GM12875 (cell line): ENCODE data around the gene SYT8.

Experiments used
- H3K4me3 ChIP-seq: one replicate; pipeline ENCODE4 v1.5.1; 2011; ENCODE audit warnings: low read depth, low read length, control low read depth
- TF ChIP-seq, protein P1 (sequence below): IDR thresholded peaks from 2 replicates; pipeline ENCODE4 v1.5.1; 2011; ENCODE audit warnings: low read depth, mild to moderate bottlenecking, control low read depth, inconsistent platforms, low read length, moderate library complexity, borderline replicate concordance; ENCODE audit not compliant: insufficient read depth

The SYT8 gene

DNA sequence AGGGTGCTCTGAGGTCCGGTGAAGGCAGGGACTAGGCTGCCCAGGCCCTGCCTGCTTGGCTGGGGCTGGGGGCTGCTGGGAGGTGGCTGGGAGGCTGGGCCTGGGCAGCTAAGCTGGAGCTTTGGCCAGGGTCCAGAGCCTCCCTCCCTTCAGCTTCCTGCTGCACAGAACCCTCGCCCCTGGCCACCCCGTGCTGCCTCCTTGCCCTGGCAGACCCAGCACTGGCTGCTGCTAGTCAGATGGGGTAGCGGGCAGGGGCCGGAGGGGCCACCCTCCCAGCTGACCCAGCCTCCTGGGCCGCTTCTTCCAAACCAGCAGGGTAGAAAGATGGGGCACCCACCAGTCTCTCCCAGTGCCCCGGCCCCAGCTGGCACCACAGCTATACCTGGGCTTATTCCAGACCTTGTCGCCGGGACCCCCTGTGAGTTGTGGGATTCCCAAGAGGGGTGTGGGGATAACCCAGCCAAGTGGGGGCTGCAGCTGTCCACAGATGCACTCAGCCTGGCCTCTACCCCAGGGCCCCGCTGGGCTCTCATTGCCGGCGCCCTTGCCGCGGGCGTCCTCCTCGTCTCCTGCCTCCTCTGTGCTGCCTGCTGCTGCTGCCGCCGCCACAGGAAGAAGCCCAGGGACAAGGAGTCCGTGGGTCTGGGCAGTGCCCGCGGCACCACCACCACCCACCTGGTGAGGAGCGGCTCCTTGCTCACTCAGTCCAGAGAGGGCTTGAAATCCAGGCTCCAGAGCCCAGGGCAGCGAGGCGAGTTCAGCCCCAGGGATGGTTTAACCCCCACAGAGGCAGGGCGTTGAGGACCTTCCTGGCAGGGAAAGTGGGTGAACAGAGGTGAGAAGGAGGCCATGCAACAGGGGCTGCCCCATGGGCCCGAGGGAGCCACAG lies at the start of gene SYT8:
SYT8 (plus strand) TSS at position 212 of the 892 bp plus-strand sequence; CDS start at position 328, 116 bp downstream.
- TF ChIP-seq, protein P1, sequence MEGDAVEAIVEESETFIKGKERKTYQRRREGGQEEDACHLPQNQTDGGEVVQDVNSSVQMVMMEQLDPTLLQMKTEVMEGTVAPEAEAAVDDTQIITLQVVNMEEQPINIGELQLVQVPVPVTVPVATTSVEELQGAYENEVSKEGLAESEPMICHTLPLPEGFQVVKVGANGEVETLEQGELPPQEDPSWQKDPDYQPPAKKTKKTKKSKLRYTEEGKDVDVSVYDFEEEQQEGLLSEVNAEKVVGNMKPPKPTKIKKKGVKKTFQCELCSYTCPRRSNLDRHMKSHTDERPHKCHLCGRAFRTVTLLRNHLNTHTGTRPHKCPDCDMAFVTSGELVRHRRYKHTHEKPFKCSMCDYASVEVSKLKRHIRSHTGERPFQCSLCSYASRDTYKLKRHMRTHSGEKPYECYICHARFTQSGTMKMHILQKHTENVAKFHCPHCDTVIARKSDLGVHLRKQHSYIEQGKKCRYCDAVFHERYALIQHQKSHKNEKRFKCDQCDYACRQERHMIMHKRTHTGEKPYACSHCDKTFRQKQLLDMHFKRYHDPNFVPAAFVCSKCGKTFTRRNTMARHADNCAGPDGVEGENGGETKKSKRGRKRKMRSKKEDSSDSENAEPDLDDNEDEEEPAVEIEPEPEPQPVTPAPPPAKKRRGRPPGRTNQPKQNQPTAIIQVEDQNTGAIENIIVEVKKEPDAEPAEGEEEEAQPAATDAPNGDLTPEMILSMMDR: no peak
- no peak within 1 kb of the TSS for H3K4me3 ChIP-seq

- TF ChIP-seq, protein P1: no peak
Observed at GRCh38 chr11:1785749-1786413, 48.9 kb upstream of the SYT8 start.

GRCh38 chr11:1786466-1786865 lies 48.3 kb upstream of the SYT8 start:
- no peak overlapping the region for H3K4me3 ChIP-seq
- TF ChIP-seq, protein P1: no peak

More at GRCh38 chr11:1785749-1786413, 48.9 kb upstream of the SYT8 start:
- no peak overlapping the region for H3K4me3 ChIP-seq

- TF ChIP-seq, protein P1: no peak
- H3K4me3 ChIP-seq: no peak overlapping the region
Observed at GRCh38 chr11:1791912-1792311, 42.9 kb upstream of the SYT8 start.

DNA sequence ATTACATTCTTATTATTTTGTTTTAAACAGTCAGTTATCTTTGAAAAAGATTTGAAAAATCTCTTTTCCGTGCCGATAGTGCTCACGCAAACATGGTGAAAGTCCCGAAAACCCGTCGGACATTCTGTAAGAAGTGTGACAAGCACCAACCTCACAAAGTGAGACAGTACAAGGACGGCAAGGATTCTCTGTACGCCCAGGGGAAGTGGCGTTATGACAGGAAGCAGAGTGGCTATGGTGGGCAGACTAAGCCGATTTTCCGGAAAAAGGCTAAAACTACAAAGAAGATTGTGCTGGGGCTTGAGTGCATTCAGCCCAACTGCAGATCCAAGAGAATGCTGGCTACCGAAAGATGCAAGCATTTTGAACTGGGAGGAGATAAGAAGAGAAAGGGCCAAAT lies 42.3 kb upstream of the SYT8 start:
- H3K4me3 ChIP-seq: no peak overlapping the region
- TF ChIP-seq, protein P1: no peak

- TF ChIP-seq, protein P1: no peak
- H3K4me3 ChIP-seq: no peak overlapping the region
Observed at GRCh38 chr11:1793081-1793480, 41.7 kb upstream of the SYT8 start.
